HG03175 (cell line): ENCODE results near the gene CAPN10.
"Not testable (repeated sequence)": the region's sequence is repeated elsewhere in the genome, so short reads cannot be mapped to it uniquely, and the experiment has no call there.

Experiments
- ATAC-seq: cut with Tn5 transposase; IDR thresholded peaks from one replicate; pipeline ENCODE4 v1.9.1; 2021; ENCODE audit warnings: mild to moderate bottlenecking, moderate library complexity; ENCODE audit not compliant: unreplicated experiment

The CAPN10 gene

DNA sequence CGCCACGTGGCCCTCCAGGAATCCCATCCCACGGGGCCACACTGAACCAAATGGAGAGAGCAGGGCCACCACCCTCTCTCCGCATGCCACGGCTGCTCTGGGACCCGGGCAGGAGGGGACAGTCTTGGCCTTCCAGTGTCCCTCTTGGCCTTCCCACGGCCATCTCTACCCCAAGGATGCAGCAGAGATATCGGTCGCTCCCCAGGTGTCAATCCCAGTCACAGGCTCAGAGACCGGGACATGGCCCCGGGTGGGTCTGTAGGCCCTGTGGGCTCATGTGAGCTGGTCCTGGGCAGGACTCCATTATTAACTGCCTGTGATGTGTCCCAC, 15.3 kb downstream of the CAPN10 start:
- ATAC-seq: no peak

DNA sequence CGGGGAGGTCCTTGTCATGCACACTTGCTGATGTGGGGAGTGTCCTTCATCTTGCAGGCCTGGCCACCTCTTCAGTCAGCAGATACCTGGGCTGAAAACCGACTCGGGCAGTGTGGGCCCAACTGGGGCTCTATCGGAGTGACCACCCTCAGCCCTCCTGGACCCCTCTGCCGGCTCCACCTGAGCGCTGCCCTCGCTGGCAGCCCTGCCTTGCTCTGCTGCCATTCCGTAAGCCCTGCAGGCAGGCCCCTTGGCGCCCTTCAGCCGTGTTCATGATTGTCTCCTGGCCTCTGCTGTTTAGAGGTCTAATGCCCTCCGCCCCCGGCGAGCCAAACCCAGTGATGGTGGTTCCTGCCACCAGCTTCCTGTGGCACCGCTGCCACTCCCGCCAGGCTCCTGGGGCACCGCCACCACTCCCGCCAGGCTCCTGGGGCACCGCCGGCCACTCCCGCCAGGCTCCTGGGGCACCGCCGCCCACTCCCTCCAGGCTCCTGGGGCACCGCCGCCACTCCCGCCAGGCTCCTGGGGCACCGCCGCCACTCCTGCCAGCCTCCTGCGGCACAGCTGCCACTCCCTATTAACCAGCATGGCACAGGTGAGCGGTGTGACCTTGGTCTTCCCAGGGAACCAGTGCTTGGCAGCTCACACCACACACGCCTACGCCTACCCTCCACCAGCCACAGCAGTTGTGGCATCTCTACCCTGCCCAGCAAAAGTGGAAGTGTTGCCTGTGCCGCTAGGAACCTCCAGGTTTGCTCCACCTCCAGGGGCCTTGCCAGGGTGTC, 15.9 kb downstream of the CAPN10 start:
- ATAC-seq: no peak

DNA sequence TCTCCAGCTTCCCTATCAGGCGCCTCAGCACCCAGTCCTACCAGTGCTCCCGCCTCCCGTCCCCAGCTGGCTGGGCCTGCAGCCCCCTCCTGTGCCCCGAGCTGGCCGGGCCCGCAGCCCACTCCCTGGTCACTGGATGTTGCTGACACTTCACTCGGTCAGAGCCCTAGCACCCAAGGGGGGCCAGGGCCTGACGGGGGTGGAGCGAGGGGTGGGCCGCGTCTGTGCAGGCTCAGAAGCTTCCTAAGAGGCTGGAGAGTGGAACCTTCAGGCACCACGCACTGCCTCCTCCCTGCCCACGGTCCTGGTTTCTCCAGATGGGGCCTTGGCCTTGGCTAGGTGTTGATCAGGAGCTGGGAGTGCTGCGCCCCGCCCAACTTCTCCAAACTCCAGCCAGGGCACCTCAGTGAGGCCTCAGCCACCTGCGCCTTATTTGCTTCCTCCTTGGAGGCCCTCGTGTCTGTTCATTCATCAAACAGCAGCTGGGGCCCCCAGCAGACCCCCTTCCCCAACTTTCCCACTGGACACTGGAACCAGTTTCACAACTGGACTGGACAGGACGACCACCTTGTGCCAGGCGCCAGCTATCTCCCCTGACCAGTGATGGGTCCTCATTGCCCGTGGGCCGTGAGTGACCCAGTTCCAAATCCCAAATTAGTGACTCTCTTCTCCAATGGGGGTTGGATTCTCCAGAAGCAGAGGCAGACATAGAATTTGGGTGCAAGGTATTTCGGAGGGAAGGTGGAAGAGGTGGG, 16.7 kb downstream of the CAPN10 start:
- no peak for ATAC-seq

DNA sequence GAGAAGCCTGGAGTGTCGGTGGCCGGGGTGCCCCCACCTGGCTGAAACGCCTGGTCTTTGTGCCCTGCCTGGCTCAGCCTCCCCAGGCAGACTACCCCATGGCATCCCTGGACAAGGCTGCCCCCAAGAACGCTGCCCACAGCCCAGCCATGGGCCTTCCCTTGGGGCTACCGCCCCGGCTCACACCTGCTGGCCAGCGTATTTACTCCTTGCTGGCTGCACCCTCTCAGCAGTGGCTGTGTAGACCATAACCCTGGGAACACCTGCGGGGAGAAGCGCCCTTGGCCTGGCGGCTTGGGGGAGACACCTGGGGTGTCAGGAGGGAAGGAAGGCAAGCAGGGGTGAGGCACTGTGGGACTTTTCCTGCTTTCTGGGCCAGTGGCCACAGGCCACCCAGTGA, 17.3 kb downstream of the CAPN10 start:
- no peak for ATAC-seq

DNA sequence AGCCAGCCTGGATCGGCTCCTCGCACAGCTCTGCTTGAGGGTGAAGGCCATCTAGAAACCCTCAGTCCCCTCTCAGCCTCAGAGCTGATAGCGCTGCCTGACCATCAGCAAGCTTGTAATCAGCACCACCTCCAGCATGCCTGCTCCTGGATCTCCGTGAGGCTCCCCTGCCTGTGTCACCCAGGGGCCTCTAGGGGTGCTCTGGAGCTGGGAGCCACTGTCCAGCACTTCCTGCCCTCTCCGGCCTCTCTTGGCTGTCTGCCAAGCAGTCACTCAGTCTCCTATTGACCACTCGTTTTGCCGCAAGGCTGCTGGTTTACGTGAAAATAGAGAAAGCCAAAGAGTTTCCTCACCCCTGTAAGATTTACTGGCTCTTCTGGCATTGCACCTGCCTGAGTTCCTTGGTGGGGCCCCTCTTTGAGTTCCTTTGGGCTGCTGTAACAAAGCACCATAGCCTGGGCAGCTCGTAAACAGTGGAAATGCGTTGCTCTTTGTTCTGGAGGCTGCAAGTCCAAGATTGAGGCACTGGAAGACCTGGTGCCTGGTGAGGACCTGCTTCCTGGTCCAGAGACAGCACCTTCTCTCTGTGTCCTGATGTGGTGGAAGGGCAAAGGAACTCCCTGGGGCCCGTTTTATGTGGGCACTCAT, 17.9 kb downstream of the CAPN10 start:
- ATAC-seq: no peak

DNA sequence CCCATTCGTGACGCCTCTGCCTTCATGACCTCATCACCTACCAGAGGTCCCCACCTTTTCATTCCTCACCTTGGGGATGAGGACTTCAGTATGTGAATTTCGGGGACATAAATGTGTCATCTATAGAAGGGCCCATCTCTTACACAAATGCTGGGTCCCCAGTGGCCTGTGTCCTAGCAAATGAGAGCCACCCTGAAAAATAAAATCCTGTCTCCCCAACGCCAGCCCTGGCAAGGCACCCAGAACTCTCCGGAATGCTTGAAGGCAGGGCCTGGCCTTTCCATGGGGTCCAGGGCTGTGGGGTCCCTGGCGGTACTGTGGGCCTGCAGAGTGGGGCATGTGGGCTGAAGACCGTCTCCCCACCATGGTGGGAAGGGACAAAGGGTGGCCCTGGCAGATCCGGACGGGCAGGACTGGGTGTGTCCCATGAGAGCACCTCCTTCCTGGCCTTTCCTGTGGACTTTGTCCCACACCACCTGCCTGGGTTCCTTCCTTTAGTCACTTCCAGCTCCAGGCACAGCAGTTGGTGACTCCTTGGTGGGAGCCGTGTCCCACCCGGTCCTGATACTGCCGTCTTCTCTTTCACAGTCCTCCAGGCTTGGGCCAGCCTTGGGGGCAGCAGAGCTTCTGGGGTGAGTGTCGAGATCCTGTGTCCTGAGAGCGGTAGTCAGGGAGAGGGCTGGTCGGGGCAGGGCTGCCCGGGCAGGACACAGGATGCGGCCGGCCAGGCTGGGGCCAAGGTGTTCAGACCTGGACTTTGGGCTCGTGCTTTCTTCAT, 18.6 kb downstream of the CAPN10 start:
- ATAC-seq: no peak

DNA sequence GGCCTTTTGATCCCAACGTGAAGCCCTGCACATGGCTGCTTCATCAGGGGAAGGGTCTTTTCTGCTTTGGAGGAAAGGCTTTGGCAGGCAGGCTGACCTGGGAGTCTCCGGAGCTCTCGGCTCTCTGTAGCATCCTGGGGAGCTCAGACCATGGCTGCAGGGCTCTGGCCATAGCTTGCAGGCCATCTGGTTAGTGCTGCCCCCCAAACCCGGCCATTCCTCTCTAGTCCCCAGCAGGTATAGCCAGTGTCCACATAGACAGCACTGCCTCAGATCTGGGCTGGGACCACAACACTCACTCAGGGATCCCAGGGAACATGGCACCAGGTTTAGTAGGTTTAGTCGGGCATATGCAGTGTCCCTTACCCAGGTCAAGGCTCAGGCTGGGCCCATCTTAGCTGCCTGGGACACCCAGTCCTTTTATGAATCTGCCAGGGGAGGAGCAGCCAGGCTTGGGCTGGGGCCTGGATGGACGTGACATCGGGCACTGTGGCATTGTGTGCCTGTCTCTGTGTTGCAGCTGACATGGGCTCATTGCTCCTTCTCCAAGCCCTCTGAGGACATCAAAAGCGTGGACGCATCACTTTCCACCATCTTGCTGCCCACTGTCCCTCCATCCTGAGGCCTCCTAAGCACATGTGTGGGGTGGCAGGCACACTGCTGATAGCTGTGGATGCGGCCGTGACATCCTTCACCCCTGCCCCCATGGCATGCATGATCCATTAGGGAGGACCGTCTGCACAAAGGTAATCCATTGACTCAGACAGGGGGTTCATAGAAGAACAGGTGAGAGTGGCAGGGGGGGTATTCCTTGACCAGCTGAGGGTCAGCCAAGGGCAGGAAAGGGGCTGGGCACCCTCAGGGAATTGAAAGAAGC, 19.6 kb downstream of the CAPN10 start:
- no peak for ATAC-seq

DNA sequence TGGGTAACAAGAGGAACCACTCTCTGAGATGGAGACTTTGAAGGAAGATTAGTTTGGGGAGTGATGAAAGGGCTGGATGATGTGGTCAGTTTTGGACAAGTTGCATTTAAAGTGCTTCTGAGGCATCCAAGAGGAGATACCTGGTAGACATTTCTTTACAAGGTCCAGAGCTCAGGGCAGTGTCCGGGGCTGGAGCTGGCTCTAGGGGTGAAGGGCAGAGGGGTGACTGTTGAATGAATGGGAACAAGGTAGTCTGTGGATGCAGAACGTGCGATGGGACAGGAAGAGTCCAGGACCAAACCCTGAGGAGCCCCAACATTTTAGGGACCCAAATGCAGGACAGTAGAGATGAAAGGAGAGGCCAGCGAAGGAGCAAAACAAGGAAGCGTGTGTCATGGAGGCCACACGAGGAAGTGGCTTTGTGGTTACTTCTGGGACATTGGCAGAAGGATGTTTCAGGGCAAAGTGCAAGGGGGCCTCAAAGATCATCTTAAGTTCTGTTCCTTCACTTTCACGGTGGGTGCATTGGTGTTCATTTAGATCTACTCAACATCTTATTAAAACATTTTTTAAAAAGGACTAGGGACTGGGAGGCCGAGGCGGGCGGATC, 25.2 kb downstream of the CAPN10 start:
- no peak for ATAC-seq

DNA sequence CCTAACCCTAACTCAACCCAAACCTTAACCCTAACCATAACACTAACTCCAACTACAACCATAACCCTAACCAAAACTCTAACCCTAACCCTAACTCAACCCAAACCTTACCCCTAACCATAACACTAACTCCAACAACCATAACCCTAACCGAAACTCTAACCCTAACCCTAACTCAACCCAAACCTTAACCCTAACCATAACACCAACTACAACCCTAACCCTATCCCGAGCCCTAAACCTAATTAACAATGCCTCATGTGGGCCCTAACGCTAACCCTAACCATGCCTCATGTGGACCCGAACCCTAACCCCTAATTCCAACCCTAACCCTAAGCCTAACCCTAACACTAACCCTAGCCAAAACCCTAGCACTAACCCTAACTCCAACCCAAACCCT, 27.2 kb downstream of the CAPN10 start:
- no peak for ATAC-seq

DNA sequence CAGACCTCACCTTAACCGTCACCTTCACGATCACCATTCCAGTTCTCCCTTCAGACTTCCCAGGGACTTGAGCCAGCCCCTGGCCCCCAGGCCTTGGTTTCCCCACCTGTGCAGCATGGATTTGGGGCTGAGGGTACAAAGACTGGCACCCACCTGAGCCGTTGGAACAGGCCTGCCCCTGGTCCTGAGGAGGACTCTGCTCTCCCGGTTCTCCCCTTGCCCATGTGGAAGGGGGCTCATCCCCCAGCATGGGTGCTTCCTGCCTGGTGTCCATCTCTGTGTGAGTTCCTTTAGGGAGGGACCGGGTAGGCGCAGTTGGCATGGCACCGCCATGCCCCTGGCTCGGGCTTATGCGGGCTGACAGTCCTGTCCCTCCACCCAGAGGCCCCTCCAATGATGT, 27.9 kb downstream of the CAPN10 start:
- no peak for ATAC-seq

DNA sequence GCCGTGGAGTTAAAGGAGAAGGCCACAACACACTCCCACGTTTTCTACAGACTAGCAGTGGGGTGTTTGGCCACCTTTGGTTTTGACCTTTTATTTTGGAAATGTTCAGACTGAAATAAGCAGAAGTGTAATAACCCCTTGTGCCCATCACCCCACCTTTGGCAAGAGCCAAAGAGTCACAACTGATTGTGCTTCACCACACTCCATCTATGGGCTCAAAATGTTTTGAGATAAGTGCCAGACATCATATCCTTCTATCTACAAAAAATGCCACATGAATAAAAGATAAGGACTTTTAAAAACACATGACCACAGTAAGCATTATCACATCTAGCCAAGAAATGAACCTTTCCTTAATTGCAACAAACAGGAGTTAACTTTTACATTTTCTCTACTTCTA, 28.9 kb downstream of the CAPN10 start:
- no peak for ATAC-seq

DNA sequence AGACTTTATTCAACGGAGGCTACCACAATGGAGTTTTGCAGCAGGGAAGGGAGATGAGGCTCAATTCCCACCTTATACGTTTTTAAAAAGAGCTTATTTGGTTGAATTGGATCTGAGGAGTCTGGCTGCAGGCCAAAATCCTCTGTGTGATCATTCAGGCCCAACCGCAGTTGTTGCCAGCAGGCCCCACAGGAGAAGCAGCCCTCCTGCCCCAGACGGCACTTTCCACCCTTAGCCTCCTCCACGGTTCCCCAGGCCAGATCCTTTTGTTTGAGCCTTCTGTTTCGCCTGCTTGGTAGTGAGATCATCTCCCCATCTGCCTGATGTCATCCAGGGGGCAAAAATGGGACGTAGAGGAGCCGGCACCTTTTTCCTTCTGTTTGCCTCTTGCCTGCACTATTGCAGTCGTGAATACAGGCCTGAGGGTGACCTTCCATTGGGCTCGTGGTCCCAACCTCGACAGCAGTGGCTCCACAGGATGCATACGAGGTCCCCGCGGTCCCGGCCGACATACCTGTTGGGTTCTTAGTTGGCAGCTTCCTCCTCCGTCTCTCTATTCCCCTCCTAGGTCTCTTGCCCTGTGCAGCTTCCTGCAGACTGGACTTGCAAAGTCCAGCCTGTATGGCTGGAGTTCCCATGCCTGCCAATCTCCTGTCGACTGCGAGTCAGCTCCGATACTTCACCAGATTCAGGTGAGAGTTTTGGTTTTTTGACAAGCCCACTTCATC, 29.4 kb downstream of the CAPN10 start:
- ATAC-seq: no peak

DNA sequence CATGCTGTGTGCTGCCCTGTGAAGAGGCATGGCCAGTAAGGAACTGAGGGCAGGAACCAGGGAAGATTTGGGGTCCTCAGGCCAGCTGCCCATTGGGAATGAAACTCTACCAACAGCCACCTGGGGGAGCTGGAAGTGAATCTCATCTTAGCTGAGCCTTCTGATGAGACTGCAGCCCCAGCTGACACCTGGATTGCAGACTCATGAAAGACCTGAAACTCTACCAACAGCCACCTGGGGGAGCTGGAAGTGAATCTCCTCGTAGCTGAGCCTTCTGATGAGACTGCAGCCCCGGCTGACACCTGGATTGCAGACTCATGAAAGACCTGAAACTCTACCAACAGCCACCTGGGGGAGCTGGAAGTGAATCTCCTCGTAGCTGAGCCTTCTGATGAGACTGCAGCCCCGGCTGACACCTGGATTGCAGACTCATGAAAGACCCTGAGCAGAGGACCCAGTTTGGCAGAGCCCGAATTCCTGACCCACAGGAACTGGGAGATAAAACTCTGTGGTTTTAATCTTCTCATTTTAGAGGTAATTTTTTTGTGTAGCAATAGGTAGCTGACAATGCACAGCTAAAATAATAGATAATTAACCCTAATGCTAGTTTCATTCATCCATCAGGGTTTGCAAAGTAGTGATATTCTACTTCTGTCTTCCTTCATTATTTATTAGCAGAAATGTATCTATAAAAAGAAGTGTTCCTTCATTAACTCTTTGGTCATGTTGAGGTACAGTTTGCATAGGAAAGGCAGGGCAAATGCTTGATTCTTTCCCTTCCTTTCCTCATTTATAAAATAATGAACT, 30.5 kb downstream of the CAPN10 start:
- not testable (repeated sequence) for ATAC-seq

DNA sequence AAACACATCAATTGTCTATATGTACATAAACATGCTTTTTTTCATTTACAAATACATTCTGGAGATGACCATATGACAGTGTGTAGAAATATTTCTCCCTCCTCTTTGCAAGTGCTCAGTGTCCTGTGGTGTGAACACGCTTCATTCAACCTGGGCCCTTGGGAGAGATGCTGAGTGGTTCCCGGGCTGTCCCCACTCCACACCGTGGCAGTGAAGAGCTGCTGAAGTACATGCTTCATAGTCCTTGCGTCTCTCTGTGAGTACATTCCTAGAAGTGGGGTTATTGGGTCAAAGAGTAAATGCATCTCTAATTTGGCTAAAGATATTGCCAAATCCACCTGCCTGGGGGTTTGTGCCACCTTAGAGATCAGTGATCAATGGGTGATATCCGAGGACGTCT, 32.2 kb downstream of the CAPN10 start:
- ATAC-seq: no peak

DNA sequence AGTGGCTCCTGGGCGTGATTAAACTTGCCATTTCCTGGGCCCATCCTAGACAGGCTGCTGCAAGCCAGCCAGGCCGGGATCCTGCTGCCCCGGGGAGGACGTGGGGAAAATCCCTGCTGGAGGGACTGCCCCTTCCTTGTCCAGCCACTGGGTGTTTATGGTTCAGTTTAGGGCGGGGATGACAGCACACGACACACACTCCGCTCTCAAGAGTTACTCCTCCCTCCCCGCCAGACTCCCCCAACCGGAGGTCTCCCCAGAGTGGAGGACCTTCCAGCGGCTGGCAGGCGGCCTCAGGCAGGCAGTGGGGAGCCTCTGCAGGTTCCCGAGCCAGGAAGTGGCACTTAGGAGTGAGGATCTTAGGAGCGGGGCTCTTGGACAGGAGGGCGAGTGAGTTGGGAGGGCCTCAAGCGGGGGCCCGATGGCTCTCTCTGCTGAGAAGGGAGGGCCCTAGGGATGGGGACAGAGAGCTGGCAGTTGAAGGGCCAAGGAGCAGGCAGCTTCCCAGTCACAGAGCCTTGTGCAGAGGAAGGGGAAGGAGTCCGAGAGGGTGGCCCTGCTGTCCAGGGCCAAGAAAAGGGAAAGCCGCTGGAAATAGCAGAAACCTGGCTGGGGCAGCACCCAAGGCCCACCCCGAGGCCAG, 33.1 kb downstream of the CAPN10 start:
- no peak for ATAC-seq

DNA sequence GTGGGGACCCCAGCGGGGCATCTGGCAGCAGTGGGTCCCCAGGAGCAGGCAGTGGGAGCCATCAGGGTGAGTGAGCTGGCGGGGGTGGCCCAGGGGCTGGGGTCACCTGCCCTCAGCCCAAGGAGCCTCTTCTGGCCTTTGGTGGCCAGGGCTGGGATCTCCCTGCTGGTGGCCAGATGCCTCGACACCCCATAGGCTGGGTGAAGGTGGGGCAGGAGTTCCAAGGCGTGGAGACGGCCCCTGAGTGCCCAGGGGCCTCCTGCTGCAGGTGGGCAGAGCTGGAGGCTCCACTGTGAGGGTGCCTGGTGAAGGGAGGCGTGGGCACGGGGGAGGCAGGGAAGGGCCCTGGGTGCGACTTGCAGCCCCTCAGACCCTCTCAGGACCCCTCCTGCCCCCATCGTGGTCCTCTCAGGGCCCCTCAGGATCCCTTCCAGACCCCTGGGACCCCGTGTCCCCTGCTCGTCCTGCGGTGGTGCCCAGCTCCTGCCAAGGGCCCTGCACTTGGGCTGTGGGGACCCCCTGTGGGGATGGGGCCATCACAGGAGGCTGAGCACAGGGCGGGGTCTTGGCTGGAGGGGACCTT, 33.7 kb downstream of the CAPN10 start:
- no peak for ATAC-seq

DNA sequence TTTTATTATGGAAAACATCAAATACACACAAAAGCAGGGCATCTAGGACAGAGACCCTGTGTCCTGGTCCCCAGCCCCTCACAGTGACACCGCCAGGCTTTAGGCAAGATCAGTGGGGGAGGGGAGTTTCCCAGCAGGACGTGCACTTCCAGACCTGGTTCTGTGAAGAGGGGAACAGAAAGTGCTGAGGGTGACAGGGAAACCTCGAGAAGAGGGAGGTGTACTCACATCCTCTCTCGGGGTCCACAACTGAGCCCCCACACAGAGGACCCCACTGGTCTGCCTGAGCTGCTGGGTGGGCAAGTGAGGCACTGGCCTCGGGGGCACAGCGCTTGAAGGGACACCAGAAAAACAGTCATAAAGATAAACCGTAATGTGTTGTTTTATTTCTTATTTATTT, 34.3 kb downstream of the CAPN10 start:
- ATAC-seq: no peak

DNA sequence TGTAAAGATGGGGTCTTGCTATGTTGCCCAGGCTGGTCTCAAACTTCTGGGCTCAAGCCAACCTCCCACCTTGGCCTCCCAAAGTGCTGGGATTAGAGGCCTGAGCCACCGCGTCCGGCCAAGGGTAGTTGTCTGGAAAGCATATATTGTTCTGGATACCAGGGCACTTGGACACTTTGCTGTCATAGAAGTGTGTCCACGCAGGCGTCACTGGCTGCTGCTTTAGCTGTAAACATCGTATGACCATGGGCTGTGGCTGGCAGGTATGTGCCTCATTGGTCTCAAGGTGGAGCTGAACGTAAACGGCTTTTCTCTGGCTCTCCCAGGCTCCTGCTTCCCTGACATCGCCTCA, 35.5 kb downstream of the CAPN10 start:
- no peak for ATAC-seq
